D721Med (cell line): ENCODE measurements around the gene ASMTL.
"Not testable (repeated sequence)": the region's sequence is repeated elsewhere in the genome, so short reads cannot be mapped to it uniquely, and the experiment has no call there.

Source experiments
- DNase-seq: peaks from one replicate; pipeline ENCODE4 v3.0.0; 2011; ENCODE audit warnings: low spot score; ENCODE audit not compliant: insufficient read length
- FAIRE-seq: peaks from 2 replicates; lab custom pipeline; 2011; peaks lifted over from hg19 to GRCh38; lab: Jason Lieb, UNC
- CTCF ChIP-seq: IDR thresholded peaks from 2 replicates; pipeline ENCODE4 v1.5.1; 2012; ENCODE audit warnings: mild to moderate bottlenecking, control low read depth; ENCODE audit not compliant: insufficient read depth; ENCODE audit errors: missing control alignments

ASMTL gene

GRCh38 chrX:1492421-1493012 lies 39.8 kb upstream of the ASMTL start:
- DNase-seq (no peak), FAIRE-seq (no peak)
- no peak for TF ChIP-seq CTCF

- no peak for TF ChIP-seq CTCF
- DNase-seq (no peak), FAIRE-seq (no peak)
These were observed 39.2 kb upstream of the ASMTL start for GRCh38 chrX:1491851-1492349.

- not testable (repeated sequence) for DNase-seq, FAIRE-seq
These were observed 38.5 kb upstream of the ASMTL start for GRCh38 chrX:1491248-1491647.

- FAIRE-seq, result not testable (repeated sequence)
These were observed 38.0 kb upstream of the ASMTL start for GRCh38 chrX:1490723-1491122.

GRCh38 chrX:1489354-1489753 lies 36.6 kb upstream of the ASMTL start:
- FAIRE-seq, result not testable (repeated sequence)

More at GRCh38 chrX:1490723-1491122, 38.0 kb upstream of the ASMTL start:
- not testable (repeated sequence) for DNase-seq

GRCh38 chrX:1488745-1489144 lies 36.0 kb upstream of the ASMTL start:
- FAIRE-seq, result no peak
- no peak for TF ChIP-seq CTCF
- no peak for DNase-seq

More at GRCh38 chrX:1489354-1489753, 36.6 kb upstream of the ASMTL start:
- DNase-seq, result not testable (repeated sequence)

GRCh38 chrX:1488141-1488540 lies 35.4 kb upstream of the ASMTL start:
- no peak for TF ChIP-seq CTCF
- no peak for FAIRE-seq
- DNase-seq, result no peak

GRCh38 chrX:1487401-1487800 lies 34.7 kb upstream of the ASMTL start:
- DNase-seq (no peak), FAIRE-seq (no peak)
- TF ChIP-seq CTCF, result no peak
